CD4-positive, alpha-beta T cell treated with Interferon gamma for 1 hour (primary cell): ENCODE measurements around the gene PARP6.
A peak's percentile ranks its signal among the peaks of the same experiment; 100 is the strongest.

Experiments used
- DNase-seq: peaks from one replicate; pipeline ENCODE4 v3.0.0-alpha.2; 2020

PARP6 gene

GRCh38 chr15:72230197-72231065 is 41.9 kb downstream of the PARP6 start:
- DNase-seq, result peak; percentile 72

- no peak for DNase-seq
Measured at GRCh38 chr15:72229947-72230196, 42.5 kb downstream of the PARP6 start.

GRCh38 chr15:72229076-72229946 is 43.0 kb downstream of the PARP6 start:
- peak; percentile 31 for DNase-seq

GRCh38 chr15:72227720-72228119 is 44.6 kb downstream of the PARP6 start:
- DNase-seq, result peak; percentile 19

GRCh38 chr15:72227192-72227586 is 45.2 kb downstream of the PARP6 start:
- peak; percentile 7 for DNase-seq

- DNase-seq, result no peak
Measured at GRCh38 chr15:72223278-72223677, 49.1 kb downstream of the PARP6 start.

- peak; percentile 22 for DNase-seq
Measured at GRCh38 chr15:72222393-72222792, 50.0 kb downstream of the PARP6 start.

GRCh38 chr15:72220687-72221086 is 51.7 kb downstream of the PARP6 start:
- no peak for DNase-seq

GRCh38 chr15:72217216-72217615 is 55.1 kb downstream of the PARP6 start:
- DNase-seq, result no peak

GRCh38 chr15:72216079-72216478 is 56.3 kb downstream of the PARP6 start:
- DNase-seq, result no peak

- DNase-seq, result no peak
Measured at GRCh38 chr15:72207558-72208085, 64.7 kb downstream of the PARP6 start.

GRCh38 chr15:72206677-72207000 is 65.7 kb downstream of the PARP6 start:
- DNase-seq, result no peak

GRCh38 chr15:72205896-72206676 is 66.3 kb downstream of the PARP6 start:
- DNase-seq, result no peak

GRCh38 chr15:72205273-72205672 is 67.1 kb downstream of the PARP6 start:
- no peak for DNase-seq

- no peak for DNase-seq
Measured at GRCh38 chr15:72203507-72203837, 68.9 kb downstream of the PARP6 start.

- DNase-seq, result no peak
Measured at GRCh38 chr15:72202801-72203506, 69.4 kb downstream of the PARP6 start.

- DNase-seq, result no peak
Measured at GRCh38 chr15:72202302-72202701, 70.1 kb downstream of the PARP6 start.

- no peak for DNase-seq
Measured at GRCh38 chr15:72201391-72201921, 70.9 kb downstream of the PARP6 start.

- DNase-seq, result no peak
Measured at GRCh38 chr15:72200395-72201237, 71.7 kb downstream of the PARP6 start.

GRCh38 chr15:72199721-72200212 is 72.6 kb downstream of the PARP6 start:
- DNase-seq, result peak; percentile 71

GRCh38 chr15:72199205-72199515 is 73.2 kb downstream of the PARP6 start:
- DNase-seq, result no peak
